Mesothelial cell of epicardium (in vitro differentiated cells): Measurements from ENCODE around the gene SRPK1. TPM values are rescaled to one million over a fixed set of nuclear protein-coding genes. Genes with fewer than 3 reads are reported as not detected.

Experiments
- DNase-seq, 2 experiments: peaks; one replicate each; pipeline ENCODE4 v3.0.0; 2021; ENCODE audit warnings: low spot score in 2 of 2; ENCODE audit not compliant: unreplicated experiment in 2 of 2
- H3K27ac Mint-ChIP-seq: 2 replicates; pipeline ENCODE4 v1.8.0; 2021; ENCODE audit warnings: mixed read lengths
- H3K27me3 Mint-ChIP-seq: 2 replicates; pipeline ENCODE4 v1.8.0; 2021; ENCODE audit warnings: low read depth, mixed read lengths
- H3K36me3 Mint-ChIP-seq: 2 replicates; pipeline ENCODE4 v1.8.0; 2021; ENCODE audit warnings: mixed read lengths
- H3K4me1 Mint-ChIP-seq: 2 replicates; pipeline ENCODE4 v1.8.0; 2021; ENCODE audit warnings: mixed read lengths
- H3K4me3 Mint-ChIP-seq: 2 replicates; pipeline ENCODE4 v1.8.0; 2021; ENCODE audit warnings: mild to moderate bottlenecking, moderate library complexity, mixed read lengths
- H3K9me3 Mint-ChIP-seq: 2 replicates; pipeline ENCODE4 v1.8.0; 2021; ENCODE audit warnings: mixed read lengths
- CTCF ChIP-seq: fragments of 200-600 bp; sonication (generic); IDR thresholded peaks from one replicate; pipeline ENCODE4 v1.5.0; 2021; ENCODE audit warnings: antibody characterized with exemption; ENCODE audit not compliant: unreplicated experiment
- total RNA-seq: library from RNA; stranded (reverse); gene quantifications from 3 replicates; pipeline ENCODE4 v1.2.1, GENCODE V29; 2021

SRPK1 gene
- total RNA-seq, 1 donor from 2014 or later = 70.2 TPM

- Mint-ChIP-seq H3K27me3 (no peaks in the 10 kb centered on the region), H3K4me1 (no peaks in the 10 kb centered on the region), H3K4me3 (no peak overlapping the region), H3K27ac (no peak overlapping the region), H3K36me3 (peaks cover 49% of the 10 kb centered on the region), H3K9me3 (no peaks in the 10 kb centered on the region)
- TF ChIP-seq CTCF = no peak
- no peak for DNase-seq
Measured at GRCh38 chr6:35842381-35842780, 78.5 kb downstream of the SRPK1 start.

- DNase-seq = no peak
- H3K36me3 Mint-ChIP-seq = peaks cover 47% of the 10 kb centered on the region
- H3K9me3 Mint-ChIP-seq = no peaks in the 10 kb centered on the region
- no peaks in the 10 kb centered on the region for H3K4me1 Mint-ChIP-seq
- TF ChIP-seq CTCF = no peak
- no peaks in the 10 kb centered on the region for H3K27me3 Mint-ChIP-seq
- H3K27ac Mint-ChIP-seq = no peak overlapping the region
- no peak overlapping the region for H3K4me3 Mint-ChIP-seq
Measured at GRCh38 chr6:35839019-35839418, 81.9 kb downstream of the SRPK1 start.

- Mint-ChIP-seq H3K27ac (no peak overlapping the region), H3K4me3 (no peak overlapping the region), H3K4me1 (no peaks in the 10 kb centered on the region), H3K9me3 (peaks cover 5% of the 10 kb centered on the region), H3K36me3 (peaks cover 30% of the 10 kb centered on the region), H3K27me3 (no peaks in the 10 kb centered on the region)
- TF ChIP-seq CTCF = no peak
- no peak for DNase-seq
Measured at GRCh38 chr6:35833536-35833935, 87.4 kb downstream of the SRPK1 start.

GRCh38 chr6:35831257-35832007 is 89.5 kb downstream of the SRPK1 start:
- H3K27ac Mint-ChIP-seq = no peak overlapping the region
- H3K36me3 Mint-ChIP-seq = peaks cover 17% of the 10 kb centered on the region
- H3K9me3 Mint-ChIP-seq = peaks cover 5% of the 10 kb centered on the region
- no peak for TF ChIP-seq CTCF
- no peaks in the 10 kb centered on the region for H3K4me1 Mint-ChIP-seq
- no peak for DNase-seq
- H3K27me3 Mint-ChIP-seq = no peaks in the 10 kb centered on the region
- no peak overlapping the region for H3K4me3 Mint-ChIP-seq

- peaks cover 7% of the 10 kb centered on the region for H3K36me3 Mint-ChIP-seq
- H3K4me1 Mint-ChIP-seq = no peaks in the 10 kb centered on the region
- H3K27ac Mint-ChIP-seq = no peak overlapping the region
- no peak overlapping the region for H3K4me3 Mint-ChIP-seq
- H3K27me3 Mint-ChIP-seq = no peaks in the 10 kb centered on the region
- TF ChIP-seq CTCF = no peak
- no peak for DNase-seq
- peaks cover 5% of the 10 kb centered on the region for H3K9me3 Mint-ChIP-seq
Measured at GRCh38 chr6:35829306-35829705, 91.6 kb downstream of the SRPK1 start.
